IMR-90 (cell line): Measurements from ENCODE around the gene FBXW2.

Experiments
- CEBPB ChIP-seq: IDR thresholded peaks from 2 replicates; pipeline ENCODE4 v1.6.1; 2012; ENCODE audit warnings: low read depth, low read length, improper control_type of control experiment
- CHD1 ChIP-seq: IDR thresholded peaks from 2 replicates; pipeline ENCODE4 v1.6.1; 2012; ENCODE audit warnings: low read depth, low read length, improper control_type of control experiment
- CTCF ChIP-seq: conservative IDR thresholded peaks from 2 replicates; pipeline ENCODE4 v1.5.1; 2012; ENCODE audit warnings: mild to moderate bottlenecking, low read depth, low read length, improper control_type of control experiment
- MAFK ChIP-seq: IDR thresholded peaks from 2 replicates; pipeline ENCODE4 v1.6.1; 2012; ENCODE audit warnings: low read depth, low read length, improper control_type of control experiment
- MXI1 ChIP-seq: IDR thresholded peaks from 2 replicates; pipeline ENCODE4 v1.6.1; 2012; ENCODE audit warnings: low read depth, mild to moderate bottlenecking, low read length, moderate library complexity, borderline replicate concordance
- POLR2A ChIP-seq: IDR thresholded peaks from 2 replicates; pipeline ENCODE4 v1.6.1; 2012; ENCODE audit warnings: mild to moderate bottlenecking, low read depth, low read length
- RAD21 ChIP-seq: IDR thresholded peaks from 2 replicates; pipeline ENCODE4 v1.6.1; 2012; ENCODE audit warnings: low read length, improper control_type of control experiment
- SMC3 ChIP-seq: fragments of 150-350 bp; IDR thresholded peaks from 2 replicates; pipeline ENCODE4 v1.6.1; 2016; ENCODE audit warnings: low read depth, mild to moderate bottlenecking, antibody characterized with exemption, low read length, moderate library complexity
- TF ChIP-seq, protein P1 (sequence below): fragments of 150-350 bp; IDR thresholded peaks from 2 replicates; pipeline ENCODE4 v1.6.1; 2016; ENCODE audit warnings: low read depth, mild to moderate bottlenecking, low read length, moderate library complexity, borderline replicate concordance
- TF ChIP-seq, protein P2 (sequence below): fragments of 150-350 bp; IDR thresholded peaks from 2 replicates; pipeline ENCODE4 v1.6.1; 2017; ENCODE audit warnings: mild to moderate bottlenecking, antibody characterized with exemption, low read length, low read depth

DNA sequence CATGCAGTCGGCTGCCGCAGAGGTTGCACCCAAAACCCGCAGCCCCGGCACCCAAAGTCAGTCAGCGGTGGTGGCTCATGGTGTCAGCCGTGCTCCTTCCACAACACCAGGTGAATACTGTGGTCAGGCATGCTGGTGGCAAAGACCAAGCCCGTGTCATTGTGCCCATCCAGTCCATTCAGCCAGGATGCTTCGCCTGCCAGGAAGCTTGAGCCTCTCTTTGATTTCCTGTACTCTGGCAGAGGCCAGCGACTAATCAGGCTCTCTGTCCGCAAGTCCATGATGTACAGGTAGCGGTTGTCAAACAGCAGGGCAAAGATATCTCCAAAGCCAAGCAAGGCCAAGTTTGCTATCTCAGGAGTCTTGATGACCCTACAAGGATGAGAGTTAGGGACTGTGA, 28.7 kb downstream of the FBXW2 start:
- TF ChIP-seq CHD1 (no peak), POLR2A (no peak), CTCF (no peak), CEBPB (no peak), MXI1 (no peak), RAD21 (no peak), MAFK (no peak), SMC3 (no peak)
- TF ChIP-seq, protein P1, sequence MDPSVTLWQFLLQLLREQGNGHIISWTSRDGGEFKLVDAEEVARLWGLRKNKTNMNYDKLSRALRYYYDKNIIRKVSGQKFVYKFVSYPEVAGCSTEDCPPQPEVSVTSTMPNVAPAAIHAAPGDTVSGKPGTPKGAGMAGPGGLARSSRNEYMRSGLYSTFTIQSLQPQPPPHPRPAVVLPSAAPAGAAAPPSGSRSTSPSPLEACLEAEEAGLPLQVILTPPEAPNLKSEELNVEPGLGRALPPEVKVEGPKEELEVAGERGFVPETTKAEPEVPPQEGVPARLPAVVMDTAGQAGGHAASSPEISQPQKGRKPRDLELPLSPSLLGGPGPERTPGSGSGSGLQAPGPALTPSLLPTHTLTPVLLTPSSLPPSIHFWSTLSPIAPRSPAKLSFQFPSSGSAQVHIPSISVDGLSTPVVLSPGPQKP = no peak
- TF ChIP-seq, protein P2, sequence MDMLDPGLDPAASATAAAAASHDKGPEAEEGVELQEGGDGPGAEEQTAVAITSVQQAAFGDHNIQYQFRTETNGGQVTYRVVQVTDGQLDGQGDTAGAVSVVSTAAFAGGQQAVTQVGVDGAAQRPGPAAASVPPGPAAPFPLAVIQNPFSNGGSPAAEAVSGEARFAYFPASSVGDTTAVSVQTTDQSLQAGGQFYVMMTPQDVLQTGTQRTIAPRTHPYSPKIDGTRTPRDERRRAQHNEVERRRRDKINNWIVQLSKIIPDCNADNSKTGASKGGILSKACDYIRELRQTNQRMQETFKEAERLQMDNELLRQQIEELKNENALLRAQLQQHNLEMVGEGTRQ = no peak
